ENCODE measurements around the gene EME2.

- TF ChIP-seq, protein P1, sequence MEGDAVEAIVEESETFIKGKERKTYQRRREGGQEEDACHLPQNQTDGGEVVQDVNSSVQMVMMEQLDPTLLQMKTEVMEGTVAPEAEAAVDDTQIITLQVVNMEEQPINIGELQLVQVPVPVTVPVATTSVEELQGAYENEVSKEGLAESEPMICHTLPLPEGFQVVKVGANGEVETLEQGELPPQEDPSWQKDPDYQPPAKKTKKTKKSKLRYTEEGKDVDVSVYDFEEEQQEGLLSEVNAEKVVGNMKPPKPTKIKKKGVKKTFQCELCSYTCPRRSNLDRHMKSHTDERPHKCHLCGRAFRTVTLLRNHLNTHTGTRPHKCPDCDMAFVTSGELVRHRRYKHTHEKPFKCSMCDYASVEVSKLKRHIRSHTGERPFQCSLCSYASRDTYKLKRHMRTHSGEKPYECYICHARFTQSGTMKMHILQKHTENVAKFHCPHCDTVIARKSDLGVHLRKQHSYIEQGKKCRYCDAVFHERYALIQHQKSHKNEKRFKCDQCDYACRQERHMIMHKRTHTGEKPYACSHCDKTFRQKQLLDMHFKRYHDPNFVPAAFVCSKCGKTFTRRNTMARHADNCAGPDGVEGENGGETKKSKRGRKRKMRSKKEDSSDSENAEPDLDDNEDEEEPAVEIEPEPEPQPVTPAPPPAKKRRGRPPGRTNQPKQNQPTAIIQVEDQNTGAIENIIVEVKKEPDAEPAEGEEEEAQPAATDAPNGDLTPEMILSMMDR (IDR thresholded peaks at IDR 0.05) = no peak
- TF ChIP-seq POLR2AphosphoS5 (IDR thresholded peaks at IDR 0.05) = no peak
These were observed 26.5 kb upstream of the EME2 start for GRCh38 chr16:1745900-1746692.
